MM.1S (cell line): ENCODE measurements around the gene RIMKLB.

Experiments used
- EZH2 ChIP-seq: fragments of 300-600 bp; sonication (generic); optimal IDR thresholded peaks from 2 replicates; pipeline ENCODE3; 2017; ENCODE audit warnings: low read depth, mild to moderate bottlenecking, antibody characterized with exemption, low read length, mixed read lengths
- EZH2phosphoT487 ChIP-seq: fragments of 300-600 bp; sonication (generic); IDR thresholded peaks from 2 replicates; pipeline ENCODE4 v1.6.1; 2018; ENCODE audit warnings: antibody characterized with exemption, low read length

DNA sequence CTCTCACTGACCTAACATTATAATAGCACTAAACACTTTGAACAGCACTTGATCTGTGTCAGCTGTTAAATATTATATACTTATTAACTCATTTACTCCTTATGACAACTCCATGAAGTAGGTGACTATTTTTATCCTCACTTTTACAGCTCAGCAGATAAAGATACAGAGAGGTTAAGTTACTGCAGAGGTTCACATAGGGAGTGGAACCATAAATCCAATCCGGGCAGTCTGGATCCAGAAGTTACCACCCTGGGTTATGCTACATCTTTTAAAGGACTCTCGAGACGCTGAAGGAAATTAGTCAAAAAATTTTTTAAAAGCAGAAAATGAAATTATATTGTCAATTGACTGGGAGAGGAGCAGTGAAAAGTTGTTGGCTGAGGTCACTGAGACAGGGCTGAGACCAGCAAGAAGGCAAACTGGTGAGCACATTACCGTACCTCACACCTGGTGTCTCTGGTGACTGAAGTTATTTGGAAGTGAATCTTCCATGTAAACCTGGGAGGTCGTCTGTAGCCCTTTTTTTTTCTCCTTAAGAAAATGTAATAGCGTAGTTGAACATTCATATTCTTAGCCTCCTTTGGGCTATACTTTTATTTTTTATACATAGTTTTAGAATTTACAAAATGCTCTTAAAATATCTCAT, 1.2 kb upstream of the RIMKLB start:
- TF ChIP-seq EZH2 (no peak), EZH2phosphoT487 (no peak)
